SK-N-SH treated with all-trans-retinoic acid at 6 μM for 48 hours (cell line): ENCODE results near the gene CHD3.

Experiments
- ATAC-seq: fragments of 200-7000 bp; cut with Tn5 transposase; 3 replicates; pipeline ENCODE4 v1.9.1; 2020; ENCODE audit warnings: mild to moderate bottlenecking, moderate library complexity
- ARNTL ChIP-seq: fragments of 450-650 bp; formaldehyde crosslinking; IDR thresholded peaks from 2 replicates; pipeline ENCODE4 v1.5.0; 2020; ENCODE audit warnings: low read depth, mild to moderate bottlenecking, moderate library complexity, borderline replicate concordance
- BACH2 ChIP-seq: fragments of 250-450 bp; sonication (Bioruptor Pico); IDR thresholded peaks from 2 replicates; pipeline ENCODE4 v1.9.0; 2021; ENCODE audit warnings: mild to moderate bottlenecking, borderline replicate concordance
- CREB5 ChIP-seq: fragments of 250-450 bp; sonication (Bioruptor Pico); IDR thresholded peaks from 2 replicates; pipeline ENCODE4 v1.5.1; 2020; ENCODE audit warnings: low read depth, mild to moderate bottlenecking, moderate library complexity
- CSDC2 ChIP-seq: fragments of 250-450 bp; sonication (Bioruptor Pico); IDR thresholded peaks from 2 replicates; pipeline ENCODE4 v1.5.0; 2020; ENCODE audit warnings: mild to moderate bottlenecking, moderate library complexity
- CSRNP3 ChIP-seq: fragments of 250-450 bp; sonication (Bioruptor Pico); IDR thresholded peaks from 2 replicates; pipeline ENCODE4 v1.5.1; 2021; ENCODE audit warnings: mild to moderate bottlenecking, moderate library complexity
- ESRRG ChIP-seq: fragments of 250-450 bp; sonication (Bioruptor Pico); IDR thresholded peaks from 2 replicates; pipeline ENCODE4 v1.6.1; 2021; ENCODE audit warnings: mild to moderate bottlenecking
- ISL1 ChIP-seq: fragments of 250-450 bp; sonication (Bioruptor Pico); IDR thresholded peaks from 2 replicates; pipeline ENCODE4 v2.1.2; 2022; ENCODE audit warnings: mild to moderate bottlenecking, moderate library complexity
- OSR1 ChIP-seq: fragments of 250-450 bp; sonication (Bioruptor Pico); IDR thresholded peaks from 2 replicates; pipeline ENCODE4 v1.8.0; 2022; ENCODE audit warnings: moderate library complexity, mild to moderate bottlenecking, inconsistent platforms
- PATZ1 ChIP-seq: fragments of 250-450 bp; sonication (Bioruptor Pico); IDR thresholded peaks from 2 replicates; pipeline ENCODE4 v1.8.0; 2020; ENCODE audit warnings: mild to moderate bottlenecking, moderate library complexity, borderline replicate concordance
- PPARA ChIP-seq: fragments of 250-450 bp; sonication (Bioruptor Pico); IDR thresholded peaks from 2 replicates; pipeline ENCODE4 v1.5.0; 2020; ENCODE audit warnings: mild to moderate bottlenecking, borderline replicate concordance
- RARB ChIP-seq: fragments of 250-450 bp; sonication (Bioruptor Pico); IDR thresholded peaks from 2 replicates; pipeline ENCODE4 v1.8.0; 2021; ENCODE audit warnings: mild to moderate bottlenecking, moderate library complexity
- TCF4 ChIP-seq: fragments of 250-450 bp; sonication (Bioruptor Pico); IDR thresholded peaks from 2 replicates; pipeline ENCODE4 v1.8.0; 2021; ENCODE audit warnings: mild to moderate bottlenecking, moderate library complexity, borderline replicate concordance
- TOX ChIP-seq: fragments of 250-450 bp; sonication (Bioruptor Pico); IDR thresholded peaks from 2 replicates; pipeline ENCODE4 v1.8.0; 2021; ENCODE audit warnings: mild to moderate bottlenecking, moderate library complexity, borderline replicate concordance
- ZC3H10 ChIP-seq: fragments of 250-450 bp; sonication (Bioruptor Pico); IDR thresholded peaks from 2 replicates; pipeline ENCODE4 v1.5.1; 2021; ENCODE audit warnings: mild to moderate bottlenecking, moderate library complexity
- ZFP3 ChIP-seq: fragments of 250-450 bp; sonication (Bioruptor Pico); IDR thresholded peaks from 2 replicates; pipeline ENCODE4 v1.5.0; 2020; ENCODE audit warnings: mild to moderate bottlenecking, moderate library complexity
- ZFP30 ChIP-seq: fragments of 450-650 bp; formaldehyde crosslinking; IDR thresholded peaks from 2 replicates; pipeline ENCODE4 v1.5.0; 2022; ENCODE audit warnings: mild to moderate bottlenecking, moderate library complexity
- ZNF565 ChIP-seq: fragments of 450-650 bp; formaldehyde crosslinking; conservative IDR thresholded peaks from 2 replicates; pipeline ENCODE4 v1.5.0; 2020; ENCODE audit warnings: low read depth, mild to moderate bottlenecking, moderate library complexity
- ZNF70 ChIP-seq: fragments of 450-650 bp; formaldehyde crosslinking; IDR thresholded peaks from 2 replicates; pipeline ENCODE4 v1.5.0; 2020; ENCODE audit warnings: mild to moderate bottlenecking, moderate library complexity

The CHD3 gene

GRCh38 chr17:7843257-7843535 lies 45.4 kb upstream of the CHD3 start:
- no peak for ATAC-seq
- TF ChIP-seq ZNF565 (CRISPR knock-in tag) (no peak), RARB (CRISPR knock-in tag) (no peak), ZC3H10 (CRISPR knock-in tag) (no peak), CSRNP3 (CRISPR knock-in tag) (no peak), OSR1 (no peak), TCF4 (CRISPR knock-in tag) (no peak), ESRRG (no peak)

- peak; percentile 57; the same call in 1 of the 2 replicates for TF ChIP-seq PATZ1 (CRISPR knock-in tag)
- TF ChIP-seq TOX (CRISPR knock-in tag) = no peak
- TF ChIP-seq, all 23 proteins: peak for 1
- peak; percentile 41 for ATAC-seq
Observed at GRCh38 chr17:7843536-7844291, 44.9 kb upstream of the CHD3 start.

- peak; percentile 82 for ATAC-seq
- TF ChIP-seq CSRNP3 (CRISPR knock-in tag) = peak; percentile 26; the same call in 1 of the 2 replicates
- TF ChIP-seq ZC3H10 (CRISPR knock-in tag) = no peak
- no peak; the same call in 1 of the 2 replicates for TF ChIP-seq RARB (CRISPR knock-in tag)
- no peak for TF ChIP-seq ISL1 (CRISPR knock-in tag)
- no peak for TF ChIP-seq BACH2
- no peak for TF ChIP-seq OSR1
- no peak for TF ChIP-seq ZFP30 (CRISPR knock-in tag)
- 0 out of 2 replicates have a peak, but pooled peaks have one; percentile 23 for TF ChIP-seq CREB5
- no peak for TF ChIP-seq PPARA (CRISPR knock-in tag)
- 0 out of 2 replicates have a peak, but pooled peaks have one; percentile 21 for TF ChIP-seq CSDC2
- peak; percentile 54; the same call in 1 of the 2 replicates for TF ChIP-seq ZNF565 (CRISPR knock-in tag)
Observed at GRCh38 chr17:7844292-7845154, 44.1 kb upstream of the CHD3 start.

GRCh38 chr17:7845359-7846062 lies 43.1 kb upstream of the CHD3 start:
- no peak for TF ChIP-seq ZFP3 (CRISPR knock-in tag)
- no peak for TF ChIP-seq ARNTL (CRISPR knock-in tag)
- no peak for TF ChIP-seq ZNF70
- TF ChIP-seq PPARA (CRISPR knock-in tag) = no peak
- no peak for TF ChIP-seq OSR1
- no peak for TF ChIP-seq RARB (CRISPR knock-in tag)
- ATAC-seq = no peak
